GM21360 (cell line): ENCODE data around the gene XIRP1.
"Not testable (repeated sequence)": the region's sequence is repeated elsewhere in the genome, so short reads cannot be mapped to it uniquely, and the experiment has no call there.

ENCODE experiments used
- ATAC-seq: cut with Tn5 transposase; IDR thresholded peaks from one replicate; pipeline ENCODE4 v1.9.1; 2021; ENCODE audit warnings: mild to moderate bottlenecking, moderate library complexity; ENCODE audit not compliant: unreplicated experiment

Gene XIRP1

GRCh38 chr3:39170877-39171276, 21.5 kb downstream of the XIRP1 start:
- ATAC-seq = not testable (repeated sequence)

- no peak for ATAC-seq
Measured at GRCh38 chr3:39170461-39170860, 21.9 kb downstream of the XIRP1 start.

- no peak for ATAC-seq
Measured at GRCh38 chr3:39169712-39170111, 22.7 kb downstream of the XIRP1 start.

- no peak for ATAC-seq
Measured at GRCh38 chr3:39168156-39168780, 24.1 kb downstream of the XIRP1 start.

GRCh38 chr3:39166932-39167532, 25.4 kb downstream of the XIRP1 start:
- ATAC-seq = no peak

GRCh38 chr3:39166134-39166710, 26.2 kb downstream of the XIRP1 start:
- ATAC-seq = no peak

GRCh38 chr3:39165518-39165917, 26.9 kb downstream of the XIRP1 start:
- ATAC-seq = no peak

GRCh38 chr3:39164414-39164813, 28.0 kb downstream of the XIRP1 start:
- ATAC-seq = no peak

- ATAC-seq = no peak
Measured at GRCh38 chr3:39158148-39158715, 34.2 kb downstream of the XIRP1 start.

GRCh38 chr3:39157359-39157758, 35.0 kb downstream of the XIRP1 start:
- ATAC-seq = no peak

GRCh38 chr3:39156421-39156820, 36.0 kb downstream of the XIRP1 start:
- ATAC-seq = no peak

- no peak for ATAC-seq
Measured at GRCh38 chr3:39154280-39155021, 37.9 kb downstream of the XIRP1 start.

GRCh38 chr3:39153977-39154279, 38.5 kb downstream of the XIRP1 start:
- ATAC-seq = no peak

GRCh38 chr3:39150803-39151631, 41.4 kb downstream of the XIRP1 start:
- ATAC-seq = no peak

- no peak for ATAC-seq
Measured at GRCh38 chr3:39150148-39150802, 42.1 kb downstream of the XIRP1 start.

- ATAC-seq = no peak
Measured at GRCh38 chr3:39149498-39150147, 42.8 kb downstream of the XIRP1 start.

- no peak for ATAC-seq
Measured at GRCh38 chr3:39149059-39149455, 43.3 kb downstream of the XIRP1 start.

GRCh38 chr3:39148435-39149058, 43.8 kb downstream of the XIRP1 start:
- ATAC-seq = no peak

GRCh38 chr3:39147711-39148434, 44.5 kb downstream of the XIRP1 start:
- ATAC-seq = no peak
